HG03066 (cell line): ENCODE data around the gene NFE2L3.
"Not testable (repeated sequence)": the region's sequence is repeated elsewhere in the genome, so short reads cannot be mapped to it uniquely, and the experiment has no call there.

Experiments used
- ATAC-seq: cut with Tn5 transposase; IDR thresholded peaks from one replicate; pipeline ENCODE4 v1.9.1; 2021; ENCODE audit warnings: low read depth; ENCODE audit not compliant: unreplicated experiment

NFE2L3 gene

GRCh38 chr7:26185844-26186180 is 33.8 kb downstream of the NFE2L3 start:
- no peak for ATAC-seq

GRCh38 chr7:26186364-26187311 is 34.6 kb downstream of the NFE2L3 start:
- ATAC-seq, result no peak

- no peak for ATAC-seq
These were observed 35.6 kb downstream of the NFE2L3 start for GRCh38 chr7:26187380-26188205.

GRCh38 chr7:26188206-26188956 is 36.4 kb downstream of the NFE2L3 start:
- no peak for ATAC-seq

- no peak for ATAC-seq
These were observed 37.1 kb downstream of the NFE2L3 start for GRCh38 chr7:26188957-26189541.

- ATAC-seq, result no peak
These were observed 37.7 kb downstream of the NFE2L3 start for GRCh38 chr7:26189697-26190096.

- no peak for ATAC-seq
These were observed 38.4 kb downstream of the NFE2L3 start for GRCh38 chr7:26190417-26190869.

- ATAC-seq, result no peak
These were observed 39.4 kb downstream of the NFE2L3 start for GRCh38 chr7:26191233-26191973.

- ATAC-seq, result no peak
These were observed 40.0 kb downstream of the NFE2L3 start for GRCh38 chr7:26191974-26192479.

GRCh38 chr7:26192485-26193087 is 40.6 kb downstream of the NFE2L3 start:
- no peak for ATAC-seq

- no peak for ATAC-seq
These were observed 41.6 kb downstream of the NFE2L3 start for GRCh38 chr7:26193432-26194207.

- not testable (repeated sequence) for ATAC-seq
These were observed 42.8 kb downstream of the NFE2L3 start for GRCh38 chr7:26194764-26195163.

GRCh38 chr7:26195182-26195581 is 43.2 kb downstream of the NFE2L3 start:
- ATAC-seq, result no peak

GRCh38 chr7:26195867-26196657 is 44.1 kb downstream of the NFE2L3 start:
- ATAC-seq, result no peak

GRCh38 chr7:26197153-26198115 is 45.4 kb downstream of the NFE2L3 start:
- ATAC-seq, result no peak

GRCh38 chr7:26198133-26198780 is 46.3 kb downstream of the NFE2L3 start:
- ATAC-seq, result no peak
